ENCODE data around the gene DENND1B. TPM values are rescaled to one million over a fixed set of nuclear protein-coding genes. Genes with fewer than 3 reads are reported as not detected.

Gene DENND1B
- total and polyA plus RNA-seq, 2 of the 8 experiments (the other 6 are each of a cell fraction or from before 2014, with no cell fraction given): 0.74 to 3.3 TPM

GRCh38 chr1:197683280-197683679 lies 92.0 kb downstream of the DENND1B start (continued):
- no peak for TF ChIP-seq EZH2 (IDR thresholded peaks at IDR 0.05; ENCODE audit: low read depth, low read length, severe bottlenecking)
- no peak for TF ChIP-seq ASH2L (IDR thresholded peaks at IDR 0.05; ENCODE audit: low read length)
- TF ChIP-seq POU5F1 (IDR thresholded peaks at IDR 0.05; ENCODE audit: low read depth, low read length): no peak
- no peak for TF ChIP-seq SIRT6 (IDR thresholded peaks at IDR 0.05; ENCODE audit: low read length)
- no peak for TF ChIP-seq POLR2A (IDR thresholded peaks at IDR 0.05; ENCODE audit: control extremely low read depth in 1 of 2, low read depth in 2 of 2, low read length in 2 of 2)

Measured in H1 (cell line).